OCI-LY7 (cell line): Measurements from ENCODE around the gene GLIPR2. TPM values are rescaled to one million over a fixed set of nuclear protein-coding genes. Genes with fewer than 3 reads are reported as not detected.
A peak's percentile ranks its signal among the peaks of the same experiment; 100 is the strongest.
"Not testable (repeated sequence)": the region's sequence is repeated elsewhere in the genome, so short reads cannot be mapped to it uniquely, and the experiment has no call there.

Experiments used
- BruUV-seq: library from RNA; stranded (reverse); fragments of 400-500 nt; replicated peaks from 2 replicates; lab custom pipeline; 2021; lab: Mats Ljungman, UMichigan
- CTCF ChIA-PET: fragments of 300-600 bp; sonication (Branson Sonifier 250); formaldehyde crosslinking; loops from one replicate; lab custom pipeline; 2022; ENCODE audit warnings: antibody characterized with exemption; ENCODE audit not compliant: unreplicated experiment; lab: Charles Lee
- POLR2A ChIA-PET: fragments of 300-600 bp; sonication (Branson Sonifier 250); formaldehyde crosslinking; loops from one replicate; lab custom pipeline; 2022; ENCODE audit warnings: antibody characterized with exemption; lab: Charles Lee
- DNase-seq: peaks from one replicate; pipeline ENCODE4 v3.0.0-alpha.2; 2015; ENCODE audit warnings: low spot score
- H2AFZ ChIP-seq: fragments of 200-600 bp; sonication (generic), shearing (Covaris generic); 2 replicates; pipeline ENCODE4 v1.6.1; 2014; ENCODE audit warnings: mild to moderate bottlenecking, antibody characterized with exemption, low read length, moderate library complexity
- H3K27ac ChIP-seq: fragments of 200-600 bp; sonication (generic); 2 replicates; pipeline ENCODE4 v1.5.1; 2014; ENCODE audit warnings: mixed run types, low read depth, mild to moderate bottlenecking, moderate library complexity, low read length, inconsistent platforms; ENCODE audit not compliant: poor library complexity, severe bottlenecking
- H3K36me3 ChIP-seq: fragments of 200-600 bp; sonication (generic); 2 replicates; pipeline ENCODE4 v1.6.1; 2014; ENCODE audit warnings: mild to moderate bottlenecking, antibody characterized with exemption, low read length, moderate library complexity, mixed read lengths; ENCODE audit not compliant: insufficient read depth
- H3K4me1 ChIP-seq: fragments of 200-600 bp; sonication (generic); 2 replicates; pipeline ENCODE4 v1.5.1; 2014; ENCODE audit warnings: mild to moderate bottlenecking, low read length; ENCODE audit not compliant: insufficient read depth, poor library complexity, severe bottlenecking
- H3K4me2 ChIP-seq: fragments of 200-600 bp; sonication (generic); 2 replicates; pipeline ENCODE4 v1.6.1; 2014; ENCODE audit warnings: mild to moderate bottlenecking, low read length
- H3K4me3 ChIP-seq: fragments of 200-600 bp; sonication (generic); 2 replicates; pipeline ENCODE4 v1.5.1; 2014; ENCODE audit warnings: mild to moderate bottlenecking, low read depth, low read length; ENCODE audit not compliant: poor library complexity, severe bottlenecking
- H3K79me2 ChIP-seq: fragments of 200-600 bp; sonication (generic); 2 replicates; pipeline ENCODE4 v1.6.1; 2016; ENCODE audit warnings: low read depth, mild to moderate bottlenecking, low read length, moderate library complexity, mixed read lengths; ENCODE audit not compliant: insufficient read depth
- H3K9me2 ChIP-seq: fragments of 200-600 bp; sonication (generic); 2 replicates; pipeline ENCODE4 v1.6.1; 2016; ENCODE audit warnings: mild to moderate bottlenecking, low read length, mixed read lengths; ENCODE audit not compliant: insufficient read depth
- H3K9me3 ChIP-seq: fragments of 200-600 bp; sonication (generic); 2 replicates; pipeline ENCODE4 v1.6.1; 2014; ENCODE audit warnings: mild to moderate bottlenecking, mixed run types, low read length, mixed read lengths
- H4K20me1 ChIP-seq: fragments of 200-600 bp; sonication (generic); 2 replicates; pipeline ENCODE4 v1.6.1; 2014; ENCODE audit warnings: mild to moderate bottlenecking, antibody characterized with exemption, low read length, moderate library complexity, mixed read lengths; ENCODE audit not compliant: insufficient read depth
- CTCF ChIP-seq: fragments of 200-600 bp; sonication (generic); conservative IDR thresholded peaks from 2 replicates; pipeline ENCODE4 v1.5.1; 2014; ENCODE audit warnings: mild to moderate bottlenecking, antibody characterized with exemption, low read length, moderate library complexity, mixed read lengths
- EZH2phosphoT487 ChIP-seq: fragments of 200-600 bp; sonication (generic); IDR thresholded peaks from 2 replicates; pipeline ENCODE4 v1.6.1; 2018; ENCODE audit warnings: low read depth, borderline replicate concordance, mild to moderate bottlenecking, mixed run types, antibody characterized with exemption, low read length, moderate library complexity, mixed read lengths
- intact Hi-C: fragments of 100-400 bp; cut with micrococcal nuclease; formaldehyde crosslinking; loops from one replicate; pipeline ENCODE4 v1.10.0; 2022; ENCODE audit not compliant: unreplicated experiment
- total RNA-seq, 2 experiments: library from RNA; depleted of rRNA in 1 of 2; stranded (reverse); fragments of >200 nt in 1 of 2; shearing (Covaris generic) in 1 of 2; gene quantifications; 2 replicates each; pipeline ENCODE4 v1.2.3, GENCODE V29; 2014 to 2022

GLIPR2 gene
- total RNA-seq, 2 experiments from 2014 or later, result not detected

DNA sequence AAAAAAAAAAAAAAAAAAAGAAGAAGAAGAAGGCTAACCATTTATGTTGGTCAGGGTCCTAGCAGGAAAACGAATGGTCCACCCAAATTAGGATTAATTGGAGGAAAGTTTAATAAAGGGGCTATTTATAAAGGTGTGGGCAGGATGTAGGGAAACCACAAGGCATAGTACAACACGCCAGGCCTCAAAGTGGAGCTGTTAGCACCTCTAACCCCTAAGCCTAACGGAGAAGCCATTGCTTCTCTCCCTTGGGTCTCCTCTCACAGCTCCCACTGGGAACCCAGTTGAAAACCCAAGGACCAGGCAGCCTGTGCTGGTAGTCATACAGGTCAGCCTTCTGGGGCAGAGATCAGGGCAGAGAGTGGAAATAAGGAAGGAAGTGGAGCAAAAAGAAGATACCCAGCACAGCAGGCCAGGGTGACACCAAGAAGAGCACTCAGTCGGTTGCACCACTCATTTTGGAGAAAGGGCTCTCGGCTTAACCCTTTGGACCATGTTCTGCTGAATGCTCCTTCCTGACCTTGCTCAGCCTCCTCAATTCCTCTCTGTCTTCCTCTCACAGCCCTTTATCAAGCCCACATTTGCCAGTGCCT lies 8.8 kb upstream of the GLIPR2 start:
- H3K27ac ChIP-seq, result no peak overlapping the region
- DNase-seq, result no peak
- H2AFZ ChIP-seq, result peak overlapping the region; percentile 30; the same call in 1 of the 2 replicates
- peaks cover 4% of the 10 kb centered on the region for H3K4me1 ChIP-seq
- no peak overlapping the region for H3K4me2 ChIP-seq
- intact Hi-C loops, result no loop called here
- no peak overlapping the region for H3K4me3 ChIP-seq
- ChIA-PET CTCF (interaction anchor here (0.8 kb wide), 1 partner anchor 25 kb away, joined by 3 read pairs; no protein-coding TSS in a partner anchor), POLR2A (interaction anchor here (0.6 to 0.7 kb wide), 2 partner anchors 17 to 62 kb away, joined by 3 to 6 read pairs; no protein-coding TSS in a partner anchor)
- no peaks in the 10 kb centered on the region for H4K20me1 ChIP-seq
- no peaks in the 10 kb centered on the region for H3K9me2 ChIP-seq
- TF ChIP-seq CTCF, result no peak
- TF ChIP-seq EZH2phosphoT487, result no peak
- BruUV-seq, result no TSS peak
- no peaks in the 10 kb centered on the region for H3K9me3 ChIP-seq
- H3K79me2 ChIP-seq, result no peaks in the 10 kb centered on the region; the same call in 1 of the 2 replicates
- H3K36me3 ChIP-seq, result no peaks in the 10 kb centered on the region

GRCh38 chr9:36128349-36128748 lies 8.2 kb upstream of the GLIPR2 start:
- H4K20me1 ChIP-seq, result no peaks in the 10 kb centered on the region
- H2AFZ ChIP-seq, result 0 out of 2 replicates have a peak overlapping the region, but pooled peaks have one; percentile 30
- H3K4me1 ChIP-seq, result peaks cover 4% of the 10 kb centered on the region
- DNase-seq, result no peak
- CTCF ChIA-PET, result interaction anchor here (0.8 kb wide), 1 partner anchor 25 kb away, joined by 3 read pairs; no protein-coding TSS in a partner anchor
- intact Hi-C loops, result no loop called here
- H3K4me2 ChIP-seq, result no peak overlapping the region
- H3K4me3 ChIP-seq, result no peak overlapping the region
- H3K9me3 ChIP-seq, result no peaks in the 10 kb centered on the region
- no peaks in the 10 kb centered on the region for H3K9me2 ChIP-seq
- POLR2A ChIA-PET, result interaction anchor here (0.6 kb wide), 1 partner anchor 17 kb away, joined by 3 read pairs; no protein-coding TSS in a partner anchor
- no peak overlapping the region for H3K27ac ChIP-seq
- no TSS peak for BruUV-seq
- H3K79me2 ChIP-seq, result no peaks in the 10 kb centered on the region; the same call in 1 of the 2 replicates
- TF ChIP-seq CTCF (no peak), EZH2phosphoT487 (no peak)
- H3K36me3 ChIP-seq, result no peaks in the 10 kb centered on the region

- Histone ChIP-seq H3K9me2 (no peaks in the 10 kb centered on the region), H3K4me3 (no peak overlapping the region), H3K4me1 (peaks cover 4% of the 10 kb centered on the region), H3K9me3 (no peaks in the 10 kb centered on the region), H3K36me3 (no peaks in the 10 kb centered on the region), H3K4me2 (no peak overlapping the region), H4K20me1 (no peaks in the 10 kb centered on the region), H3K27ac (no peak overlapping the region), H3K79me2 (no peaks in the 10 kb centered on the region), H2AFZ (no peak overlapping the region)
- DNase-seq, result no peak
- ChIA-PET CTCF (no interaction called here), POLR2A (interaction anchor here (1.5 kb wide), 1 partner anchor 10 kb away, joined by 4 read pairs; no protein-coding TSS in a partner anchor)
- intact Hi-C loops, result no loop called here
- no peak for TF ChIP-seq CTCF
- no peak for TF ChIP-seq EZH2phosphoT487
- BruUV-seq, result no TSS peak
Measured at GRCh38 chr9:36129139-36129538, 7.4 kb upstream of the GLIPR2 start.

GRCh38 chr9:36131666-36132065 lies 4.9 kb upstream of the GLIPR2 start:
- H3K9me3 ChIP-seq, H3K4me3 ChIP-seq, H3K27ac ChIP-seq, H3K9me2 ChIP-seq, H4K20me1 ChIP-seq, H3K4me2 ChIP-seq, H3K36me3 ChIP-seq, CTCF ChIA-PET, DNase-seq, H2AFZ ChIP-seq, H3K4me1 ChIP-seq, H3K79me2 ChIP-seq, BruUV-seq: not testable (repeated sequence)
- intact Hi-C loops, result loop anchor here (2.0 kb wide), 1 partner anchor 35 kb away; no protein-coding TSS in a partner anchor
- POLR2A ChIA-PET, result interaction anchor here (0.8 kb wide), 1 partner anchor 27 kb away, joined by 4 read pairs; no protein-coding TSS in a partner anchor
